Activated CD4-positive, alpha-beta T cell treated with anti-CD3 and anti-CD28 coated beads for 1 hour (primary cell): ENCODE data around the gene PARP4.
"Not testable (repeated sequence)": the region's sequence is repeated elsewhere in the genome, so short reads cannot be mapped to it uniquely, and the experiment has no call there.

Source experiments
- DNase-seq: peaks from one replicate; pipeline ENCODE4 v3.0.0-alpha.2; 2020

Gene PARP4

GRCh38 chr13:24443366-24443765 is 69.2 kb downstream of the PARP4 start:
- no peak for DNase-seq

DNA sequence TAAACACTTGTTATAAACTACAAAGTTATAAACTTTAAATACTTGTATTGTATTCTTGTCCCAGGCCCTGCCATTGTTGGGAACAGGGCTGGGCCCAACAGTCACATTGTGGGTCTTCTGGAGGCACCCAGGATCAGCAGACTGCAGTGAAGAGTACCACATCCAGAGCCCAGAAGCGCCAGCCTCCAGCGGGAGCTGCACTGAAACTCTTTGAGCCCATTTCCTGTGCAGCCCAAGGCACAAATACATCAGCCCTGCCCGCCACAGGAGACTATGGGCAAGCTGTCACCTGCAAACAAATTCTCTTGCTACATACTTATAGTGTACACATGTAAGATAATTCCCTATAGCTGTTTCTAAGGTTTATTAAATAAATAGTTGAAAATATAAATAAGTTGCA is 86.5 kb downstream of the PARP4 start:
- not testable (repeated sequence) for DNase-seq

GRCh38 chr13:24419668-24420067 is 92.9 kb downstream of the PARP4 start:
- not testable (repeated sequence) for DNase-seq

DNA sequence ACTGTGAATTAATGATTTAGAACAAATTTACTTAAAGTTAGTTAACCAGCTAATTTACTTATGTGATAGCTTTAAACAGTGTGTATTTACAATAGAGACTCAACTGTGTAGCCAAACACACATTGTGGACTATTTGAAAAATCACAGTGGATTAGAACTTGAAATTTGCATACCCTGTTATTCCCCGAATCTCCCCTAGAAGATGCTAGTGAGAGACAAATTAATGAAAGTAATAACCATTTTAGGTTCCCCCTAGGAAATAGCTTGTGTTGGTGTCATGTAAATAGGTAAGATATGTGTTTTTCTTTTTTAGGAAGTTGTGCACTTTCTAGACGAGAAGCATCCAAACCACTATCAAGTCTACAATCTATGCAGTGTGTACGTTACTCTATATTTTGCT is 104.7 kb downstream of the PARP4 start:
- no peak for DNase-seq

DNA sequence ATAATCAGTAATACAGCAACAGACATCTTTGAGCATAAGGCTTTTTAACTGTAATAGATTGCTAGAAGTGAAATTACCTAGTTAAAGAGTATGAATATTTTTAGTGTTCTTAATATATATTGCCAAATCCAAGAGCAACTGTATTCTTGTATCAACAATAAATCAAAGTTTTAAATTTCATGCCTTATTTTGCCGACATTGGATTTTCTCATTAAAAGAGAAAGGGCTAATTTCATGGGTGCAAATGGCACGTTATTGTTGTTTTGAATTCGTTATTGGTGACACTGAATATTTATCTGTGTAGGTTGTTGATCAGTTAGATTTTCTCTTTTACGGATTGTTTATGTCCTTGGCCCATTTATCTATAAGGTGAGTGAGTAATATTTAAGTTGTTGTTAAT is 106.1 kb downstream of the PARP4 start:
- DNase-seq, result no peak

DNA sequence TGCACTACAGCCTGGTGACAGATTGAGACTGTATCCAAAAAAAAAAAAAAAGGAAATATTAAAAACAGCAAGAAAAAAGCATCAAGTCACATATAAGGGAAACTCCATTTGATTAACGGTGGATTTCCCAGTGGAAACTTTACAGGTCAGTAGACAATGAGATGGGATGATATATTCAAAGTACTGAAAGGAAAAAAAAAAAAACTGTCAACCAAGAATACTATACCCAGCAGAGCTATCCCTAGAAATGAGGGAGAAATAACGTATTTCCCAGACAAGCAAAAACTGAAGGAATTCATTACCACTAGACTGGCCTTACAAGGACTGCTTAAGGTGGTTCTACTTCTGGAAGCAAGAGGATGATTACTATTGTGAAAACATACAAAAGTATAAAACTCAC is 115.8 kb downstream of the PARP4 start:
- DNase-seq, result no peak

GRCh38 chr13:24392972-24393371 is 119.6 kb downstream of the PARP4 start:
- no peak for DNase-seq

- not testable (repeated sequence) for DNase-seq
Observed at GRCh38 chr13:24391771-24392683, 120.6 kb downstream of the PARP4 start.

DNA sequence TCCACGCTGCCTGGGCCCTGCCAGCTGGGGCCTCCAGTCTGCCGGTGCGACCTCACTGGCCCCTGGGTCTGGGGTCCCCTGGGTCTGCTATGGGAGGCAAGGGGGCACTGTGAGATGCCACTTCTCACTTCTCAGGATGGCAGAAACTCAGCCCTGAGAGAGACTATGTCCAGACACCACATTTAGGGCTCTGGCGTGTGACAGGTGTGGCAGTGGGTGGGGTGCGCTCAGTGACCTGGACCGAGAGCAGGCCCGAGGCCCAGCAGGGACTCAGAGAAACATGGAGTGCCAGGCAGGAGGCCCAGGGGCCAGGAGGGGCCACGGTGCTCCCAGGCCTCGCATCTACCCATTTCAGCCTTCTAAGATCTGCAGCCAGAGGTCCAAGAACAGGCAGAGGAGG is 121.8 kb downstream of the PARP4 start:
- DNase-seq, result not testable (repeated sequence)

DNA sequence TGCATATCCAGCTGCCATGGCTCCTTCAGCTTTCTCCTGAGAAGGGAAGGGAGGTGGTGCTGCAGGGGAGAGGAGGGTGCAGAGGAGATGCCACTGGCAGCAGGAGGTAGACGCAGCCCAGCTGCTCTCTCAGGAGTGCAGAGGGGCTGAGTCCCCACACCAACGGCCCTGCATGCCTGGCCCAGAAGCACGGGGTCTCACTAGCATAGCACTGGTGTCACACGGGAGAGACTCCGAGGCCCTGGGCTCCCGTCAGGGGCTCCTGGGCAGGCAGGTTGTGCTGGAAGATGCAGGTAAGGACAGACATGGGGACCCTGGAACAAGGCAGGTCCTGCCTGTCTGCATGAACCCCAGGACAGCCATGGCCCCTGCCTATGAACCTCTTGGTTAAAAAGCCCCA is 123.1 kb downstream of the PARP4 start:
- no peak for DNase-seq

GRCh38 chr13:24388743-24389142 is 123.8 kb downstream of the PARP4 start:
- not testable (repeated sequence) for DNase-seq

DNA sequence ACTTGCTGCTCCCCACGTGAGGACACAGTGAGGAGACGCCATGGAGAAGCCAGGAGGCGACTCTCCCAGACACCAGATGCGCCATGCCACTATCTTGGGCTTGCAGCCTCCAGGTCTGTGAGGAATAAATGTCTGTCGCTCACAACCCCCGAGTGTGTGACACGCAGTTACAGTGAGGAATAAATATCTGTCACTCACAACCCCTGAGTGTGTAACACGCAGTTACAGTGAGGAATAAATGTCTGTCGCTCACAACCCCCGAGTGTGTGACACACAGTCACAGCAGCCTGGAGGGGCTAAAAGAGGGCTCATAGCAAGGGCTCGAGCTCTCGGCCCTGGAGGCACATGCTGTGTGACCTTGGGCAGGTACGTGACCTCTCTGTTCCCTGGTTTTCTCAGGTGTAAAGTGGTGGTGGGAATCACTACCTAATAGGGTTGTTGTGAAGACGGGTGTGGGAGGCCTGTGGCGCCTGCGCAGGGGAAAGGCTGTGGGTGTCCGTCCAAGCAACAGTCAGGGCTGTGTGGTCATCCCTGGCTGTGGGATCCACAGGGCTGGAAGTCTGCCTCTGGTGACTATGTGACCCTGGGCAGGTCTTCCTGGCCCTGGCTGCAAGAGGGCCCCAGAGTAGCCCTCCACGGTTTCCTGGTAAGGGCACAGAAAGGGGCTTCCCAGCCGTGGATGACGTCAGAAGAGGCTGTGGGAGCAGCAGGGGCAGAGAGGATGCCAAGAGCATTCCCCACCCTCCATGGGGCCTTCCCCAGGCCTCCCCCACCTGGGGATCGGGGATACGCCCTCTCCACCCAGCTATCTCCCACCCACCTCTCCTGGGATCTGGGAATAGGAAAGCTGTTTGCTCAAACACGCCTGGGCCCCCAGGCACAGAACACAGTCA is 125.5 kb downstream of the PARP4 start:
- DNase-seq, result no peak

DNA sequence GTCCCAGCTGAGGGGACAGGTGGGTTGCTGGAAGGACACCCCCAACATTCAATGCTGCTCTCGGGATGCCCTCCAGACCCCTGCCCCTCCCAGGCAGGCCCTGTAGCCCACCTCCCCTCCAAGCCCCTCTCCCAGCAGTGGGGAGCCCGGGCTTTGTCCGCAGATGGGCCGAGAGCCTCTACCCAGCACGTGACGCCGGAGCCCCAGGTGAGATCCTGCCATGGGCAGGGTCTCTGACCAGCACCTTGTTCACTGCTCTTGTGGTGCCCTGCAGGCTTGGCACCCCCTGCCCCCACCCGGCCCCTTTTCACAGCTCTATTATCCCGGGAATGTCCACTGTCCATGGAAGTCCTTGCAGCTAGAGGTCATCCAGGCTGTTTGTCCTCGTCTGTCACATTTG is 126.7 kb downstream of the PARP4 start:
- DNase-seq, result no peak

GRCh38 chr13:24384946-24385345 is 127.6 kb downstream of the PARP4 start:
- DNase-seq, result not testable (repeated sequence)

- DNase-seq, result not testable (repeated sequence)
Observed at GRCh38 chr13:24384091-24384490, 128.5 kb downstream of the PARP4 start.

- DNase-seq, result no peak
Observed at GRCh38 chr13:24381541-24382265, 130.9 kb downstream of the PARP4 start.

DNA sequence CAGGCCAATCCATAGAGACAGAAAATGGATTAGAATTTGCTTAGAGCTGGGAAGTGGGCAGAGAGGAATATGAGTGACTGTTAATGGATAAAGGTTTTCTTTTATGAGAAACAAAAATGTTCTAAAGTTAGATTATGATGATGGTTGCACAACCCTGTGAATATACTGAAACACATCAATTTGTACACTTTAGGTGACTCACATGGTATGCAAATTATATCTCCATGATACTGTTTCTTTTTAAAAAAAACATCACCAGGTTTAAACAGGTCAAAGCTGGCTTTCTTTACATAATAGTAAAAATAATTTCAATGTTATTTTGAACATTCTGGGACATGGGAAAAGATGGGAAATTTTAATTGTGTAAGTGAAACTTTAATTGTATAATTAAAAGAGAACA is 131.7 kb downstream of the PARP4 start:
- DNase-seq, result not testable (repeated sequence)

DNA sequence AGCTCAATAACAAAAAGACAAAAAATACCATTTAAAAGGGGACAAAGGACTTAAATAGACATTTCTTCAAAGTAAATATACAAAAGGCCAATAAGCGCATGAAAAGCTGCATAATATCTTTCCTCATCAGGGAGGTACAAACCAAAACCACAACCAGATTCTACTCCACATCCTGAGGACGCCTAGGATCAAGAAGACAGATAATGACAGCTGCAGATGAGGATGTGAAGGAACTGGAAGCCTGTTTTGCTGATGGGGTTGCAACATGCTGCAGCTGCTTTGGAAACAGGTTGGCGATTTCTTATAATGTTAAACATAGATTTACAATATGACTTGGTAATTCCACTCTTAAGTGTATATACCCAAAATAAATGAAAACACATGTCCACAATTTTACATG is 132.4 kb downstream of the PARP4 start:
- DNase-seq, result not testable (repeated sequence)

DNA sequence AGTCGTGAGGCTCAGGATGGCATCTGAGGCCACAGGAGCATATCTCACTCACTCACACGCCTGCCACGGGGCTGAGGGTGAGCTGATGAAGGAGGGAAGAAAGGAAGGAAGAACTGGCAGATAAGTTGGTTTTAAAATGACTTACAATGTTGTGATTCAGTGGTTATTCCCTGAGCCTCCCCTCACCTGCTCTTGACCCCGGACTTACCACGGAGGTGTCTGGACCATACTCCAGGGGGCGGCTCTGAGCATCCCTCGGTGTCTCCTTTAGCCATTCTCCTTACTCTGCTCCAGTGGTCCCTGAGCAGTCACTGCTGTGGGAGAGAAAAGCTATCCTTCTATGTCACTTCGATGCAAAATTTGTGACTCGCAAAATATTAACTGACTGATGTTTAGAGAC is 141.3 kb downstream of the PARP4 start:
- DNase-seq, result not testable (repeated sequence)
